ENCODE data around the gene ZNF334.

ZNF334 gene

DNA sequence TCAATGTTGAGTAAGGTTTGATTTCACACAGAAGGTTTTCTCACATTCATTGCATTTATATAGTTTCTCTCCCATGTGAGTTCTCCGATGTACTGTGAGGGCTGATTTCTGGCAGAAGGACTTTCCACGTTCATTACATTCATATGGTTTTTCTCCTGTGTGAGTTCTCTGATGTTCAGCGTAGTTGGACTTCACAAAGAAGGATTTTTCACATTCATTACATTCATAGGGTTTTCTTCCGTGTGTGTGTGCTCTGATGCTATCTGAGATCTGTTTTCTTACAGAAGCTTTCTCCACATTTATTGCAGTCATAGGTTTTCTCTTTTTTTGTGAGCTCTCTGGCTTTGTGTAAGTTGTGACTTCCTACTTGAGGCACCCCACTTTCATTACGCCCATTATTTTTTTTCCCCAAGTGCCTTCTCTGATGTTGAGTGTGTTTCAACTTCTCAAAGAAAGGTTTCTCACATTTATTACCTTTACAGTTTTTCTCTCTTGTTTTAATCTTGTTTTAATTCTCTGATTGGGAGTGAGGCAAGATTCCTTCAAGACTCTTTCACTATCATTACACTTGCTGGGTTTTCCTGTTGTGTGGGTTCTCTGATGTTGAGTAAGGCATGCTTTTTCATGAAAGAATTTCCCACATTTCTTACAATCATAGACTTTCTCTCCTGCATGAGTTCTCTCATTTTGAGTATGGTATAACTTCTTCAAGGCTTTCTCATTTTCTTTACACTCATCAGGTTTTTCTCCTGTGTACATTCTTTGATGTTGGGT is 56.9 kb downstream of the ZNF334 start:
- TF ChIP-seq, protein P1, sequence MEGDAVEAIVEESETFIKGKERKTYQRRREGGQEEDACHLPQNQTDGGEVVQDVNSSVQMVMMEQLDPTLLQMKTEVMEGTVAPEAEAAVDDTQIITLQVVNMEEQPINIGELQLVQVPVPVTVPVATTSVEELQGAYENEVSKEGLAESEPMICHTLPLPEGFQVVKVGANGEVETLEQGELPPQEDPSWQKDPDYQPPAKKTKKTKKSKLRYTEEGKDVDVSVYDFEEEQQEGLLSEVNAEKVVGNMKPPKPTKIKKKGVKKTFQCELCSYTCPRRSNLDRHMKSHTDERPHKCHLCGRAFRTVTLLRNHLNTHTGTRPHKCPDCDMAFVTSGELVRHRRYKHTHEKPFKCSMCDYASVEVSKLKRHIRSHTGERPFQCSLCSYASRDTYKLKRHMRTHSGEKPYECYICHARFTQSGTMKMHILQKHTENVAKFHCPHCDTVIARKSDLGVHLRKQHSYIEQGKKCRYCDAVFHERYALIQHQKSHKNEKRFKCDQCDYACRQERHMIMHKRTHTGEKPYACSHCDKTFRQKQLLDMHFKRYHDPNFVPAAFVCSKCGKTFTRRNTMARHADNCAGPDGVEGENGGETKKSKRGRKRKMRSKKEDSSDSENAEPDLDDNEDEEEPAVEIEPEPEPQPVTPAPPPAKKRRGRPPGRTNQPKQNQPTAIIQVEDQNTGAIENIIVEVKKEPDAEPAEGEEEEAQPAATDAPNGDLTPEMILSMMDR (IDR thresholded peaks at IDR 0.05; ENCODE audit: low read depth, low read length) = no peak
- Histone ChIP-seq H3K27me3 (peaks cover 15% of the 10 kb centered on the region), H3K9me3 (peaks cover 4% of the 10 kb centered on the region; the same call in 1 of the 2 replicates)

DNA sequence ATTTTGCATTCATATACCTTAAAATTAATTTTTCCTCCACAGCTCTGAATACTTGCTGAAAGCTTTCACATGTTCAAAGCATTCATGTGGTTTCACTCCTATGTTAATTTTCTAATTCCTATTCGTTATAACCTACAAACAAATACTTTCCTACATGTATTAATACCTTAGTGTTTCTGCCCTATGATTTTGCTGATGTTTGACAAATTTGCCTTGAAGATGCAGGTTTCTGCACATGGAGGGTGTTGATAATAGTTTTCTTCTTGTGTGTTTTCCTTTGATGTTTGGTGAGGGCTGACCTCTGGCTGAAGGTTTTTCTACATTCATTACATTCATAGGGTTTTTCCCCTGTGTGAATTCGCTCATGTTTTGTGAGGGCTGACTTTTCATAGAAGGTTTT is 57.6 kb downstream of the ZNF334 start:
- Histone ChIP-seq H3K9me3 (peaks cover 4% of the 10 kb centered on the region; the same call in 1 of the 2 replicates), H3K4me3 (ENCODE audit: low read depth, low read length) (no peak overlapping the region), H3K36me3 (no peaks in the 10 kb centered on the region), H3K27me3 (peaks cover 18% of the 10 kb centered on the region), H3K4me1 (no peaks in the 10 kb centered on the region)
- DNase-seq = no peak
- TF ChIP-seq, protein P1 (IDR thresholded peaks at IDR 0.05; ENCODE audit: low read depth, low read length) = no peak

More for the DNA sequence above, 56.9 kb downstream of the ZNF334 start:
- Histone ChIP-seq H3K4me3 (ENCODE audit: low read depth, low read length) (no peak overlapping the region), H3K4me1 (no peaks in the 10 kb centered on the region), H3K36me3 (no peaks in the 10 kb centered on the region)
- DNase-seq = no peak

Data from BE2C (cell line).